Mesenchymal stem cell (in vitro differentiated cells and primary cell): ENCODE measurements around the gene SNCAIP.
A peak's percentile ranks its signal among the peaks of the same experiment; 100 is the strongest.

Experiments used
- DNase-seq: peaks from one replicate; pipeline ENCODE4 v3.0.0-alpha.2; 2013
- H2AFZ ChIP-seq: one replicate; pipeline ENCODE4 v1.6.1; 2013; ENCODE audit warnings: low read depth, mild to moderate bottlenecking, control low read depth, inconsistent platforms, low read length, moderate library complexity
- H2AK5ac ChIP-seq: 2 replicates; pipeline ENCODE4 v1.6.1; 2013; ENCODE audit warnings: low read length, moderate library complexity, mild to moderate bottlenecking, inconsistent platforms; ENCODE audit not compliant: severe bottlenecking
- H2BK120ac ChIP-seq: one replicate; pipeline ENCODE4 v1.6.1; 2013; ENCODE audit warnings: low read depth, mild to moderate bottlenecking, inconsistent platforms, low read length, moderate library complexity
- H2BK12ac ChIP-seq, 2 experiments: one replicate each; pipeline ENCODE4 v1.6.1; 2013; ENCODE audit warnings: inconsistent platforms in 2 of 2, low read length in 2 of 2, mild to moderate bottlenecking in 2 of 2, moderate library complexity in 2 of 2, control low read depth in 1 of 2
- H2BK15ac ChIP-seq: one replicate; pipeline ENCODE4 v1.6.1; 2013; ENCODE audit warnings: mild to moderate bottlenecking, low read depth, inconsistent platforms; ENCODE audit not compliant: poor library complexity, severe bottlenecking
- H2BK5ac ChIP-seq: 2 replicates; pipeline ENCODE4 v1.6.1; 2013; ENCODE audit warnings: low read depth, mild to moderate bottlenecking, low read length, control low read depth, inconsistent platforms; ENCODE audit not compliant: poor library complexity, severe bottlenecking
- H3K14ac ChIP-seq, 2 experiments: one replicate each; pipeline ENCODE4 v1.6.1; 2013; ENCODE audit warnings: inconsistent platforms in 2 of 2, low read length in 2 of 2, control low read depth in 1 of 2, mild to moderate bottlenecking in 1 of 2, moderate library complexity in 1 of 2
- H3K18ac ChIP-seq, 2 experiments: one replicate each; pipeline ENCODE4 v1.6.1; 2013; ENCODE audit warnings: inconsistent platforms in 2 of 2, low read length in 2 of 2, control low read depth in 1 of 2, low read depth in 1 of 2, mild to moderate bottlenecking in 1 of 2
- H3K23ac ChIP-seq, 2 experiments: one replicate each; pipeline ENCODE4 v1.6.1; 2013; ENCODE audit warnings: inconsistent platforms in 2 of 2, low read length in 2 of 2, mild to moderate bottlenecking in 2 of 2, moderate library complexity in 2 of 2, control low read depth in 1 of 2
- H3K27ac ChIP-seq: 2 replicates; pipeline ENCODE4 v1.5.1; 2013; ENCODE audit warnings: mild to moderate bottlenecking, moderate library complexity, low read length, control low read depth, inconsistent platforms; ENCODE audit not compliant: poor library complexity, severe bottlenecking
- H3K27me3 ChIP-seq, 2 experiments: 2 replicates each; pipeline versions ENCODE4 v1.6.1 to v1.7.0; 2013; ENCODE audit warnings: low read length in 2 of 2, mild to moderate bottlenecking in 2 of 2, moderate library complexity in 2 of 2, control low read depth in 1 of 2, inconsistent platforms in 1 of 2; ENCODE audit not compliant: control insufficient read depth in 1 of 2, insufficient read depth in 1 of 2
- H3K36me3 ChIP-seq, 2 experiments: 2 replicates each; pipeline versions ENCODE4 v1.6.1 to v1.7.0; 2013; ENCODE audit warnings: low read length in 2 of 2, control low read depth in 1 of 2, inconsistent platforms in 1 of 2, low read depth in 1 of 2, mild to moderate bottlenecking in 1 of 2; ENCODE audit not compliant: insufficient read depth in 2 of 2, control insufficient read depth in 1 of 2
- H3K4ac ChIP-seq, 2 experiments: one replicate each; pipeline ENCODE4 v1.6.1; 2013; ENCODE audit warnings: inconsistent platforms in 2 of 2, low read length in 2 of 2, mild to moderate bottlenecking in 2 of 2, moderate library complexity in 2 of 2, control low read depth in 1 of 2, low read depth in 1 of 2
- H3K4me1 ChIP-seq: 2 replicates; pipeline ENCODE4 v1.6.1; 2013; ENCODE audit warnings: low read depth, low read length, control low read depth; ENCODE audit not compliant: control insufficient read depth, insufficient read depth
- H3K4me2 ChIP-seq: 2 replicates; pipeline ENCODE4 v1.6.1; 2013; ENCODE audit warnings: low read length, mild to moderate bottlenecking, inconsistent platforms; ENCODE audit not compliant: poor library complexity, severe bottlenecking
- H3K4me3 ChIP-seq, 2 experiments: 2 replicates each; pipeline versions ENCODE4 v1.5.1 to v1.7.0; 2013; ENCODE audit warnings: low read length in 2 of 2, mild to moderate bottlenecking in 2 of 2, control low read depth in 1 of 2, low read depth in 1 of 2; ENCODE audit not compliant: insufficient read depth in 1 of 2
- H3K79me1 ChIP-seq: replicated peaks from 2 replicates; pipeline ENCODE4 v1.6.1; 2013; ENCODE audit warnings: mild to moderate bottlenecking, control low read depth, low read length, inconsistent platforms; ENCODE audit not compliant: poor library complexity, severe bottlenecking
- H3K9ac ChIP-seq: 2 replicates; pipeline ENCODE4 v1.7.0; 2013; ENCODE audit warnings: mild to moderate bottlenecking, low read length, moderate library complexity
- H3K9me3 ChIP-seq: 2 replicates; pipeline ENCODE4 v1.7.0; 2013; ENCODE audit warnings: mild to moderate bottlenecking, low read length; ENCODE audit not compliant: control insufficient read depth
- H4K8ac ChIP-seq: one replicate; pipeline ENCODE4 v1.6.1; 2013; ENCODE audit warnings: inconsistent platforms, mild to moderate bottlenecking, low read length, moderate library complexity
- H4K91ac ChIP-seq: one replicate; pipeline ENCODE4 v1.6.1; 2013; ENCODE audit warnings: mild to moderate bottlenecking, low read length, inconsistent platforms
- WGBS: methylation state at CpG from one replicate; pipeline ENCODE4 v1.1.7; 2013; ENCODE audit warnings: mixed read lengths; 5-methylcytosine and 5-hydroxymethylcytosine counted together

Gene SNCAIP

DNA sequence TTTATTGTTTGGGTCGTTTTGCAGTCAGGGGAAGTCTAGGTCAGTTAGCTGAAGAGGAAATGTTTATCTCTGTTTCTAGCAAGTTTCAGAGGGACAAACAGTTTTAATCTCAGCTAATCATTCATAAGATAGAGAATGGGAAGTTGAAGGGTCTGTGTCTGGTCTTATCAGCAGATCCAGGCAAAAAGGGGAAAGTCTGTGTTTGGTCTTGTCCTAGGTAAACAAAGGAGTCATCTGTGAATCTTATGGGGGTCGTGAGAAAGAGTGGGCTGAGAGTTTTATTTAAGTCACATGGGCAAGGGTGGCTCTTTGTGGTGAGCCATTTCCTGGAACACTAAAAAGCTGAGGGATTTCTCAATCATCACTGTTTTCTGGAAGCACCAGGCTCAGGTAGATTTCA, 5.6 kb upstream of the SNCAIP start:
- Histone ChIP-seq H2BK5ac (no peak overlapping the region), H3K4me2 (no peak overlapping the region), H4K91ac (no peak overlapping the region), H2BK120ac (no peak overlapping the region), H3K79me1 (no peaks in the 10 kb centered on the region), H3K4ac (no peak overlapping the region), H2BK12ac (no peak overlapping the region), H2BK15ac (no peak overlapping the region), H3K4me1 (peaks cover 3% of the 10 kb centered on the region), H3K27ac (no peak overlapping the region), H4K8ac (no peak overlapping the region), H3K18ac (no peak overlapping the region), H3K36me3 (no peaks in the 10 kb centered on the region), H2AFZ (no peak overlapping the region), H3K23ac (no peak overlapping the region), H3K9ac (no peak overlapping the region), H3K4me3 (no peak overlapping the region), H3K14ac (no peak overlapping the region), H3K27me3 (peaks cover 0 to 11% of the 10 kb centered on the region in 2 experiments), H3K9me3 (no peaks in the 10 kb centered on the region), H2AK5ac (no peak overlapping the region)
- no peak for DNase-seq
- 2% methylated on average over 2 of the region's 2 CpGs for WGBS

DNA sequence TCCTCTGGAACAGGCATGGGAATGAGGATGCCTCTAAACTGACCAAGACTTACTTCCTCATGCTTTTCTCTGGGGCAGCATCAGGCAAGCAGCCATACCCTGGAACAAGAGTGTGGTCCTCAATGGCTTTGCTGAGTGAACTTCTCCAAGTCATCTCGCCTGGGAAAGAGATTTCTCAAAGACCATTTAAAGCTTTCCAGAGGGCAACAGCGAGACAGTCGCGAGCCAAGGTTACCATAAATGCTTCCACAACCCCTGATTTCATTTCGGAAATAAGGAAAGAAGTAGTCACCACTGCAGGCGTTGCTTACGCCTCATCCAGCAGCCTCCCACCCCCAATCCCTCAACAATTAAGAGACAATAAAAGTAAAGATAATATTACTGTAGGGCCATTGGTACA, 1.1 kb upstream of the SNCAIP start:
- Histone ChIP-seq H2BK15ac (peak overlapping the region; percentile 36), H3K36me3 (no peaks in the 10 kb centered on the region), H2AK5ac (no peak overlapping the region), H4K91ac (no peak overlapping the region), H3K79me1 (no peaks in the 10 kb centered on the region), H2BK12ac (no peak overlapping the region), H3K27me3 (peaks cover 0 to 28% of the 10 kb centered on the region in 2 experiments), H3K4me3 (peak overlapping the region in 1 of 2 experiments; percentile 47), H2AFZ (no peak overlapping the region), H3K4me1 (peaks cover 11% of the 10 kb centered on the region), H2BK120ac (no peak overlapping the region), H3K4me2 (no peak overlapping the region), H4K8ac (no peak overlapping the region), H3K4ac (no peak overlapping the region), H3K14ac (no peak overlapping the region), H3K9ac (peak overlapping the region; percentile 82), H2BK5ac (no peak overlapping the region), H3K27ac (no peak overlapping the region), H3K18ac (no peak overlapping the region), H3K23ac (no peak overlapping the region), H3K9me3 (no peaks in the 10 kb centered on the region)
- peak; percentile 10 for DNase-seq
- WGBS = 69% methylated on average over 4 of the region's 7 CpGs

DNA sequence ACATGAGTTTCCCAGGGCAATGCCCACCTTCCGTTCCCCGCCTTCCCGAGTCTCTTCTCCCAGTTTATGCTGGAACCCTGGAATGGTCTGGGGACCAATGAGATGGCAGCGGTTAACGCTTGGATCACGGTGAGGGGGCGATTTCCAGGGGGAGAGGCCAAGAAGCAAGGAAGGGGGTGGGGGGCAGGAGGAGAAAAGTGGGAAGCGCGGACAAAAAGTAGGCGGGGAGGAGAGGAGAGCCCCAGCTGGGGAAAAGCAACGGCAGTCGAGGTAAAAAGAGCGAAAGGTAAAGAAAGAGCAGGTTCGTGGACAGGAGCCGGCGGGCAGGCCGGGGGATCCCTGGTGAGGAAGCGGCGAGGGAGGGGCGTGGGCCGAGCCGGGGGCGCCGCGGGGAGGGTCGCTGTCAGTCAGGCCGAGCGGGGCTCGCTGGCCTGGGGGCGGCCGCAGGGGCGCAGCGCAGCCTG, 508 bp upstream of the SNCAIP start:
- Histone ChIP-seq H2BK120ac (peak overlapping the region; percentile 85), H3K4me3 (peak overlapping the region; percentile 63 to 64), H3K79me1 (no peaks in the 10 kb centered on the region), H3K4me2 (peak overlapping the region; percentile 100), H2BK12ac (no peak overlapping the region), H2BK5ac (no peak overlapping the region), H3K18ac (peak overlapping the region; percentile 62 to 86), H3K9ac (peak overlapping the region; percentile 82), H3K36me3 (no peaks in the 10 kb centered on the region), H3K4ac (peak overlapping the region in 1 of 2 experiments; percentile 31), H4K91ac (peak overlapping the region; percentile 74), H3K9me3 (no peaks in the 10 kb centered on the region), H2AK5ac (no peak overlapping the region), H3K4me1 (peaks cover 11% of the 10 kb centered on the region), H3K27ac (no peak overlapping the region), H2BK15ac (peak overlapping the region; percentile 97), H3K23ac (peak overlapping the region in 1 of 2 experiments; percentile 23), H2AFZ (no peak overlapping the region), H4K8ac (peak overlapping the region; percentile 77), H3K27me3 (peaks cover 0 to 31% of the 10 kb centered on the region in 2 experiments), H3K14ac (no peak overlapping the region)
- 5% methylated on average over 19 of the region's 33 CpGs for WGBS
- DNase-seq = no peak

DNA sequence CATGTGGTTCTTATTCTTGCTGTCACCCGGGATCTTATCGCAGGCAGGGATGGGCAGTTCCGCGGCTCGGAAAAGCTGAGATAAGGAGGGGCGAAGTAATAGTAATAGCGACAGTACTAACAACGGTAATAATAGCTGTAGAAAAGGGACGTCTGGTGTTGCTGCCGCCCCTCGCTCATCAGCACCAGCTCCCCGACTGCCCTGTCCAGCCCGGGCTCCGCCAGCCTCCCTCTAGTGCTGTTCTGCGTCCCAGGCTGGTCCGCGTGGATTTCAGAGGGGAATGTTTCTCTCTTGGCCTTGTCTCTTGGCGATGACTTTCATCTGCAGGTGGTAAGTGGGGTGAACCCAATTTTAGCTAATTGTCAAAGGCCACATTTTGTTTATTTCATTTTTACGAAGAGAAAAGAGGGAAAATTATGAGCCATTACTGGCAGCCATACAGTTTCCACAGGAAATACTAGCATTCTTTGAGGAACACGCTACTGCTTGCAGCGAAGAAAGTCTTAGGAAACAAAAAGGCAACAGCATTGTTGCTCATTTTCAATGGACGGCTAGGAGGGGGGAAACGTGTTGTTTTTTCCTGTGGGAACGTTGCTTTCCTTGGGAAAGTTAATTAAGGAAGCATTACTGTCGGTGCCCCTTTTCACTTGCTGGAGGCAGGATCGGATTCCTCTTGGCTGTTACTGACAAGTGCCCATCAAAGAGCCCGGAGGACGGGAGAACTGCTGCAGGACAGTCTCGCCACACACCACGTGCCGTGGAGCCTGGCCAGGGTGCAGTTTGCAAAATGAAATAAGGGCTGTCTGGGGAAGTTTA, 762 bp downstream of the SNCAIP start:
- Histone ChIP-seq H3K4me2 (peak overlapping the region; percentile 100), H3K18ac (peak overlapping the region; percentile 7 to 52), H3K79me1 (no peaks in the 10 kb centered on the region), H2BK12ac (no peak overlapping the region), H3K27ac (no peak overlapping the region), H4K8ac (no peak overlapping the region), H3K4ac (no peak overlapping the region), H3K4me3 (peak overlapping the region; percentile 63 to 85), H3K14ac (peak overlapping the region in 1 of 2 experiments; percentile 7), H3K27me3 (peaks cover 0 to 38% of the 10 kb centered on the region in 2 experiments), H2AFZ (peak overlapping the region; percentile 66), H4K91ac (no peak overlapping the region), H2BK15ac (no peak overlapping the region), H3K36me3 (no peaks in the 10 kb centered on the region), H3K9ac (peak overlapping the region; percentile 82), H2AK5ac (no peak overlapping the region), H2BK5ac (no peak overlapping the region), H3K9me3 (no peaks in the 10 kb centered on the region), H3K4me1 (peaks cover 11% of the 10 kb centered on the region), H3K23ac (peak overlapping the region in 1 of 2 experiments; percentile 23), H2BK120ac (no peak overlapping the region)
- 5% methylated on average over 31 of the region's 31 CpGs for WGBS
- DNase-seq = peak; percentile 70
